Activated CD4-positive, alpha-beta T cell treated with anti-CD3 and anti-CD28 coated beads, Interleukin-2, amount 10 ng/mL, durations not matched to agents 24 days and 14 days (primary cell): ENCODE results near the gene RPRD1B. TPM values are rescaled to one million over a fixed set of nuclear protein-coding genes. Genes with fewer than 3 reads are reported as not detected.
"Not testable (repeated sequence)": the region's sequence is repeated elsewhere in the genome, so short reads cannot be mapped to it uniquely, and the experiment has no call there.

Experiments used
- DNase-seq: peaks from one replicate; pipeline ENCODE4 v3.0.0; 2022
- H3K27ac Mint-ChIP-seq: one replicate; pipeline ENCODE4 v1.8.0; 2022; ENCODE audit warnings: mild to moderate bottlenecking, mixed read lengths
- H3K27me3 Mint-ChIP-seq: one replicate; pipeline ENCODE4 v1.8.0; 2022; ENCODE audit warnings: mixed read lengths
- H3K36me3 Mint-ChIP-seq: one replicate; pipeline ENCODE4 v1.8.0; 2022; ENCODE audit warnings: low read depth, mild to moderate bottlenecking, mixed read lengths
- H3K4me1 Mint-ChIP-seq: one replicate; pipeline ENCODE4 v1.8.0; 2021; ENCODE audit warnings: mixed read lengths
- H3K4me3 Mint-ChIP-seq: one replicate; pipeline ENCODE4 v1.8.0; 2022; ENCODE audit warnings: mild to moderate bottlenecking, moderate library complexity, mixed read lengths
- H3K9me3 Mint-ChIP-seq: one replicate; pipeline ENCODE4 v1.8.0; 2021; ENCODE audit warnings: mixed read lengths
- intact Hi-C: fragments of 100-400 bp; cut with micrococcal nuclease; formaldehyde crosslinking; loops from one replicate; pipeline ENCODE4 v1.15.1; 2023
- total RNA-seq: library from RNA; stranded (reverse); gene quantifications from 2 replicates; pipeline ENCODE4 v1.2.3, GENCODE V29; 2022

Gene RPRD1B
- total RNA-seq, 1 donor from 2014 or later = 49.8 TPM

- DNase-seq, H3K27ac Mint-ChIP-seq, intact Hi-C loops, H3K9me3 Mint-ChIP-seq, H3K4me3 Mint-ChIP-seq, H3K27me3 Mint-ChIP-seq: not testable (repeated sequence)
- peaks cover 17% of the 10 kb centered on the region for H3K4me1 Mint-ChIP-seq
- H3K36me3 Mint-ChIP-seq = peaks cover 59% of the 10 kb centered on the region
These were observed 24.1 kb upstream of the RPRD1B start for GRCh38 chr20:38009416-38009815.

GRCh38 chr20:38011696-38012095 lies 21.9 kb upstream of the RPRD1B start:
- Mint-ChIP-seq H3K36me3 (peaks cover 57% of the 10 kb centered on the region), H3K4me3 (no peak overlapping the region), H3K27me3 (no peaks in the 10 kb centered on the region), H3K9me3 (no peaks in the 10 kb centered on the region), H3K4me1 (peaks cover 5% of the 10 kb centered on the region), H3K27ac (no peak overlapping the region)
- intact Hi-C loops = no loop called here
- DNase-seq = no peak

- H3K4me3 Mint-ChIP-seq = no peak overlapping the region
- peaks cover 1% of the 10 kb centered on the region for H3K4me1 Mint-ChIP-seq
- no peak for DNase-seq
- H3K27ac Mint-ChIP-seq = no peak overlapping the region
- no peaks in the 10 kb centered on the region for H3K27me3 Mint-ChIP-seq
- peaks cover 59% of the 10 kb centered on the region for H3K36me3 Mint-ChIP-seq
- intact Hi-C loops = no loop called here
- peaks cover 4% of the 10 kb centered on the region for H3K9me3 Mint-ChIP-seq
These were observed 21.2 kb upstream of the RPRD1B start for GRCh38 chr20:38012332-38012731.

GRCh38 chr20:38013887-38014286 lies 19.7 kb upstream of the RPRD1B start:
- Mint-ChIP-seq H3K4me1 (no peaks in the 10 kb centered on the region), H3K9me3 (peaks cover 11% of the 10 kb centered on the region), H3K36me3 (peaks cover 64% of the 10 kb centered on the region), H3K27me3 (no peaks in the 10 kb centered on the region), H3K4me3 (no peak overlapping the region), H3K27ac (no peak overlapping the region)
- no peak for DNase-seq
- intact Hi-C loops = no loop called here

GRCh38 chr20:38017959-38018358 lies 15.6 kb upstream of the RPRD1B start:
- Mint-ChIP-seq H3K4me3 (no peak overlapping the region), H3K27me3 (no peaks in the 10 kb centered on the region)

GRCh38 chr20:38018385-38018784 lies 15.2 kb upstream of the RPRD1B start:
- peaks cover 4% of the 10 kb centered on the region for H3K4me1 Mint-ChIP-seq

More at GRCh38 chr20:38017959-38018358, 15.6 kb upstream of the RPRD1B start:
- peaks cover 63% of the 10 kb centered on the region for H3K36me3 Mint-ChIP-seq
- H3K4me1 Mint-ChIP-seq = peaks cover 4% of the 10 kb centered on the region
- no peak overlapping the region for H3K27ac Mint-ChIP-seq
- intact Hi-C loops = no loop called here
- no peak for DNase-seq
- peaks cover 11% of the 10 kb centered on the region for H3K9me3 Mint-ChIP-seq

GRCh38 chr20:38021087-38021772 lies 12.3 kb upstream of the RPRD1B start:
- H3K27me3 Mint-ChIP-seq = no peaks in the 10 kb centered on the region
- peaks cover 48% of the 10 kb centered on the region for H3K36me3 Mint-ChIP-seq
- H3K4me1 Mint-ChIP-seq = peaks cover 13% of the 10 kb centered on the region
- no peak overlapping the region for H3K27ac Mint-ChIP-seq
- DNase-seq = no peak
- peaks cover 11% of the 10 kb centered on the region for H3K9me3 Mint-ChIP-seq
- no peak overlapping the region for H3K4me3 Mint-ChIP-seq
- intact Hi-C loops = no loop called here

More at GRCh38 chr20:38018385-38018784, 15.2 kb upstream of the RPRD1B start:
- Mint-ChIP-seq H3K27ac (no peak overlapping the region), H3K27me3 (no peaks in the 10 kb centered on the region), H3K36me3 (peaks cover 59% of the 10 kb centered on the region), H3K9me3 (peaks cover 11% of the 10 kb centered on the region), H3K4me3 (no peak overlapping the region)
- DNase-seq = no peak
- intact Hi-C loops = no loop called here

- no peaks in the 10 kb centered on the region for H3K27me3 Mint-ChIP-seq
- intact Hi-C loops = no loop called here
- no peak for DNase-seq
- H3K4me1 Mint-ChIP-seq = peaks cover 21% of the 10 kb centered on the region
- no peak overlapping the region for H3K27ac Mint-ChIP-seq
- peaks cover 34% of the 10 kb centered on the region for H3K36me3 Mint-ChIP-seq
- peaks cover under 1% of the 10 kb centered on the region for H3K9me3 Mint-ChIP-seq
- H3K4me3 Mint-ChIP-seq = no peak overlapping the region
These were observed 10.2 kb upstream of the RPRD1B start for GRCh38 chr20:38023181-38024001.

GRCh38 chr20:38024496-38024895 lies 9.1 kb upstream of the RPRD1B start:
- peaks cover 32% of the 10 kb centered on the region for H3K4me1 Mint-ChIP-seq
- intact Hi-C loops = no loop called here

GRCh38 chr20:38029453-38029852 lies 4.1 kb upstream of the RPRD1B start:
- intact Hi-C loops = no loop called here

More at GRCh38 chr20:38024496-38024895, 9.1 kb upstream of the RPRD1B start:
- Mint-ChIP-seq H3K9me3 (no peaks in the 10 kb centered on the region), H3K27me3 (no peaks in the 10 kb centered on the region), H3K4me3 (no peak overlapping the region), H3K36me3 (peaks cover 28% of the 10 kb centered on the region), H3K27ac (no peak overlapping the region)
- no peak for DNase-seq

GRCh38 chr20:38031957-38032356 lies 1.6 kb upstream of the RPRD1B start:
- intact Hi-C loops = no loop called here
- no peaks in the 10 kb centered on the region for H3K27me3 Mint-ChIP-seq
- no peaks in the 10 kb centered on the region for H3K9me3 Mint-ChIP-seq
- H3K4me3 Mint-ChIP-seq = peak overlapping the region; percentile 98
- H3K36me3 Mint-ChIP-seq = peaks cover 33% of the 10 kb centered on the region
- DNase-seq = no peak
- peaks cover 50% of the 10 kb centered on the region for H3K4me1 Mint-ChIP-seq
- H3K27ac Mint-ChIP-seq = peak overlapping the region; percentile 99

More at GRCh38 chr20:38029453-38029852, 4.1 kb upstream of the RPRD1B start:
- Mint-ChIP-seq H3K4me1 (peaks cover 44% of the 10 kb centered on the region), H3K27me3 (no peaks in the 10 kb centered on the region), H3K4me3 (no peak overlapping the region), H3K9me3 (no peaks in the 10 kb centered on the region), H3K36me3 (peaks cover 27% of the 10 kb centered on the region), H3K27ac (no peak overlapping the region)
- DNase-seq = no peak

GRCh38 chr20:38032585-38033329 lies 789 bp upstream of the RPRD1B start:
- intact Hi-C loops = loop anchor here (1.0 kb wide), 1 partner anchor 440 kb away; the partner anchor contains the start of gene RALGAPB
- Mint-ChIP-seq H3K4me3 (peak overlapping the region; percentile 98), H3K9me3 (no peaks in the 10 kb centered on the region), H3K27ac (peak overlapping the region; percentile 99), H3K36me3 (peaks cover 37% of the 10 kb centered on the region), H3K4me1 (peaks cover 56% of the 10 kb centered on the region), H3K27me3 (no peaks in the 10 kb centered on the region)
- no peak for DNase-seq

GRCh38 chr20:38034108-38034649 lies 633 bp downstream of the RPRD1B start:
- Mint-ChIP-seq H3K4me3 (peak overlapping the region; percentile 98), H3K4me1 (peaks cover 50% of the 10 kb centered on the region), H3K9me3 (no peaks in the 10 kb centered on the region), H3K27ac (peak overlapping the region; percentile 99), H3K36me3 (peaks cover 32% of the 10 kb centered on the region), H3K27me3 (no peaks in the 10 kb centered on the region)
- DNase-seq = no peak
- intact Hi-C loops = no loop called here
